ENCODE results near the gene FBRSL1.
A peak's percentile ranks its signal among the peaks of the same experiment; 100 is the strongest.
"Not testable (repeated sequence)": the region's sequence is repeated elsewhere in the genome, so short reads cannot be mapped to it uniquely, and the experiment has no call there.

The FBRSL1 gene
- total RNA-seq: 45.0 to 78.1 (median 69.2) reads per million in 4 donors

GRCh38 chr12:132489602-132490266 lies at the start of gene FBRSL1:
FBRSL1 (plus strand) TSS chr12:132490151.
- DNase-seq: peak; percentile 91 to 97 (median 94)

GRCh38 chr12:132440420-132440819 lies 49.5 kb upstream of the FBRSL1 start:
- DNase-seq: not testable (repeated sequence)

GRCh38 chr12:132441871-132442863 lies 47.8 kb upstream of the FBRSL1 start:
- no peak for DNase-seq

GRCh38 chr12:132443091-132443490 lies 46.9 kb upstream of the FBRSL1 start:
- DNase-seq: no peak

- no peak for DNase-seq
Measured at GRCh38 chr12:132444283-132444682, 45.7 kb upstream of the FBRSL1 start.

GRCh38 chr12:132444957-132445883 lies 44.7 kb upstream of the FBRSL1 start:
- DNase-seq: peak; percentile 49 to 94 (median 57)

GRCh38 chr12:132445884-132446632 lies 43.9 kb upstream of the FBRSL1 start:
- DNase-seq: peak; percentile 43 to 80 (median 56)

GRCh38 chr12:132446633-132447326 lies 43.2 kb upstream of the FBRSL1 start:
- DNase-seq: no peak

- no peak for DNase-seq
Measured at GRCh38 chr12:132447327-132447720, 42.6 kb upstream of the FBRSL1 start.

GRCh38 chr12:132447731-132448462 lies 42.1 kb upstream of the FBRSL1 start:
- no peak for DNase-seq

- no peak for DNase-seq
Measured at GRCh38 chr12:132448463-132448820, 41.5 kb upstream of the FBRSL1 start.

- DNase-seq: no peak
Measured at GRCh38 chr12:132449565-132450417, 40.2 kb upstream of the FBRSL1 start.

- no peak for DNase-seq
Measured at GRCh38 chr12:132450418-132451171, 39.4 kb upstream of the FBRSL1 start.

GRCh38 chr12:132451172-132451835 lies 38.6 kb upstream of the FBRSL1 start:
- no peak for DNase-seq

GRCh38 chr12:132451836-132452195 lies 38.1 kb upstream of the FBRSL1 start:
- DNase-seq: no peak

GRCh38 chr12:132452596-132453350 lies 37.2 kb upstream of the FBRSL1 start:
- DNase-seq: no peak
